Measurements from ENCODE around the gene WASF1. TPM values are rescaled to one million over a fixed set of nuclear protein-coding genes. Genes with fewer than 3 reads are reported as not detected.

The WASF1 gene
- total and polyA plus RNA-seq, 2 donors (not counting 3 experiments of a cell fraction or from before 2014, with no cell fraction given): 20.9 to 27.5 TPM

DNA sequence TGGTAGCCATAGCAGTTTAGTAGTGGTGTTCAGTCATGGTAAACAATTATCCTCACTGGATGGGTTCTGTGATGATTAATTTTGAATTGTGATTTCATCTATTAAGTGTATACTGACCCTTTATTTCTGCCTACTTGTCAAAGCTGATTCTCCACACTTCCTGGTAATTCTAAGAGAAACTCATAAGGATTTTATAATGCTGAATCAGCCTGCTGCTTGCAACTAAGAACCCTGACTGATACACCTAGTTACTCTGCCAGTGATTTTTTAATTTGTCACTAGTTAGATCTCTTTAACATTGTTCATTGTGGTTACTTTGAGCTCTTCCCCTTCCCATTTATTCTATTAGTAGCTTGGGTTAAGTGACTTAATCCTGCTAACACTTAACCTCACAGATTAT lies 9.3 kb upstream of the WASF1 start:
- no TSS peak for BruUV-seq (replicated peaks)
- FAIRE-seq: no peak
- peaks cover 70% of the 10 kb centered on the region for H3K79me2 ChIP-seq (ENCODE audit: control insufficient read depth, insufficient read depth, low read length)
- H2AFZ ChIP-seq (ENCODE audit: low read depth, low read length): no peak overlapping the region
- H3K9me3 ChIP-seq (replicated peaks; ENCODE audit: control insufficient read depth, insufficient read depth, low read length): no peaks in the 10 kb centered on the region
- no peak overlapping the region for H3K27ac ChIP-seq (ENCODE audit: insufficient read depth, low read depth, low read length)
- intact Hi-C loops (cut with micrococcal nuclease): loop anchor here (10.0 kb wide), 1 partner anchor 1624 kb away; the partner anchor contains the start of gene FOXO3
- no peak overlapping the region for H3K4me3 ChIP-seq (replicated peaks in 1 of 3; ENCODE audit: insufficient read depth in 1 of 3, low read depth in 1 of 3, low read length in 3 of 3)
- no peak for DNase-seq (ENCODE audit: low read depth, low spot score)
- ChIA-PET CTCF (interaction anchor here (1.1 to 1.3 kb wide), 2 partner anchors 10 to 11 kb away, joined by 4 to 5 read pairs; no protein-coding TSS in a partner anchor), POLR2A (no interaction called here)
- H3K4me2 ChIP-seq (ENCODE audit: insufficient read depth, low read length): no peak overlapping the region
- peaks cover 17% of the 10 kb centered on the region for H3K4me1 ChIP-seq (ENCODE audit: control insufficient read depth, extremely low read depth, insufficient read depth, low read length)
- no peak for TF ChIP-seq FOS (IDR thresholded peaks at IDR 0.05; ENCODE audit: borderline replicate concordance, insufficient read depth, low read length)
- no peak for TF ChIP-seq CTCF (IDR thresholded peaks at IDR 0.05; ENCODE audit: extremely low read depth in 1 of 2, insufficient read depth in 1 of 2, low read depth in 1 of 2, low read length in 2 of 2)
- no peak for TF ChIP-seq MAX (IDR thresholded peaks at IDR 0.05; ENCODE audit: insufficient read depth, insufficient read length)
- no peak for TF ChIP-seq POLR2A (IDR thresholded peaks at IDR 0.05; ENCODE audit: low read depth, low read length)
- no peak for TF ChIP-seq JUN (IDR thresholded peaks at IDR 0.05; ENCODE audit: borderline replicate concordance, insufficient read depth, insufficient read length, low read depth)
- TF ChIP-seq EZH2 (IDR thresholded peaks at IDR 0.05; ENCODE audit: borderline replicate concordance, low read depth, low read length, severe bottlenecking): no peak
- TF ChIP-seq POLR2AphosphoS5 (IDR thresholded peaks at IDR 0.05; ENCODE audit: insufficient read depth, low read depth, low read length): no peak
- TF ChIP-seq MYC (IDR thresholded peaks at IDR 0.05; ENCODE audit: low read depth, low read length): no peak
- TF ChIP-seq GATA2 (IDR thresholded peaks at IDR 0.05; ENCODE audit: insufficient read depth, insufficient read length, low read depth, low read length): no peak
- H4K20me1 ChIP-seq (replicated peaks; ENCODE audit: control insufficient read depth, extremely low read depth, insufficient read depth, low read length): peaks cover 6% of the 10 kb centered on the region
- dilution Hi-C loops (cut with MboI; ENCODE audit: extremely low pct_ligation_motif_present, low sequenced_read_pairs): no loop called here
- no peaks in the 10 kb centered on the region for H3K27me3 ChIP-seq (ENCODE audit: control insufficient read depth in 2 of 2, insufficient read depth in 2 of 2, low read length in 2 of 2)
- H3K36me3 ChIP-seq (ENCODE audit: control insufficient read depth in 2 of 2, extremely low read depth in 1 of 2, insufficient read depth in 2 of 2, low read length in 2 of 2): no peaks in the 10 kb centered on the region
- no peak overlapping the region for H3K9ac ChIP-seq (replicated peaks; ENCODE audit: extremely low read depth, insufficient read depth, low read length)
- no peaks in the 10 kb centered on the region for H3K9me1 ChIP-seq (replicated peaks; ENCODE audit: control insufficient read depth, extremely low read depth, insufficient read depth, low read length)
